B cell (primary cell): ENCODE measurements around the gene FERMT3. TPM values are rescaled to one million over a fixed set of nuclear protein-coding genes. Genes with fewer than 3 reads are reported as not detected.
A peak's percentile ranks its signal among the peaks of the same experiment; 100 is the strongest.

Experiments used
- ATAC-seq: fragments of 200-7000 bp; cut with Tn5 transposase; one replicate; pipeline ENCODE4 v1.10.0; 2021; ENCODE audit warnings: low read depth, mild to moderate bottlenecking, moderate number of reproducible peaks, moderate library complexity
- CTCF ChIA-PET: fragments of 350-600 bp; sonication (Branson Sonifier 250); formaldehyde crosslinking; loops from one replicate; lab custom pipeline; 2021; ENCODE audit warnings: antibody characterized with exemption, inconsistent platforms; lab: Charles Lee
- POLR2A ChIA-PET: fragments of 350-600 bp; sonication (Branson Sonifier 250); formaldehyde crosslinking; loops from one replicate; lab custom pipeline; 2021; ENCODE audit warnings: antibody characterized with exemption; lab: Charles Lee
- DNase-seq: peaks from one replicate; pipeline ENCODE4 v3.0.0; 2013
- H2AFZ ChIP-seq: 2 replicates; pipeline ENCODE4 v1.6.1; 2012; ENCODE audit warnings: mild to moderate bottlenecking, low read depth, low read length; ENCODE audit not compliant: insufficient read depth, poor library complexity, severe bottlenecking
- H3K27ac ChIP-seq, 2 donors: 1 replicate in 1 of 2; 2 replicates in 1 of 2; pipeline ENCODE4 v1.5.1; 2012 to 2013; ENCODE audit warnings: low read length in 2 of 2, mild to moderate bottlenecking in 2 of 2, moderate library complexity in 1 of 2
- H3K27me3 ChIP-seq, 4 experiments: fragments of 200-600 bp in 1 of 4; sonication (generic) in 1 of 4; replicated peaks in 1 of 4; 1 replicate in 2 of 4; 2 replicates in 2 of 4; pipeline versions ENCODE4 v1.6.1 to v1.7.0; 2013 to 2016; ENCODE audit warnings: low read length in 3 of 4, mild to moderate bottlenecking in 2 of 4, mixed read lengths in 1 of 4, moderate library complexity in 1 of 4; ENCODE audit not compliant: insufficient read depth in 4 of 4, control insufficient read depth in 3 of 4; ENCODE audit errors: control extremely low read depth in 1 of 4
- H3K36me3 ChIP-seq, 2 experiments: replicated peaks in 1 of 2; 1 replicate in 1 of 2; 2 replicates in 1 of 2; pipeline versions ENCODE4 v1.6.1 to v1.7.1; 2013; ENCODE audit warnings: low read length in 1 of 2; ENCODE audit not compliant: insufficient read depth in 2 of 2, control insufficient read depth in 1 of 2; ENCODE audit errors: control extremely low read depth in 1 of 2, extremely low read depth in 1 of 2
- H3K4me1 ChIP-seq, 2 donors: fragments of 200-600 bp in 1 of 2; sonication (generic) in 1 of 2; 1 replicate in 1 of 2; 2 replicates in 1 of 2; pipeline versions ENCODE4 v1.5.1 to v1.6.1; 2013 to 2017; ENCODE audit warnings: low read length in 2 of 2; ENCODE audit not compliant: control insufficient read depth in 2 of 2, insufficient read depth in 2 of 2
- H3K4me2 ChIP-seq: replicated peaks from 2 replicates; pipeline ENCODE3; 2012; ENCODE audit warnings: mild to moderate bottlenecking, low read depth, low read length; ENCODE audit not compliant: poor library complexity, severe bottlenecking
- H3K4me3 ChIP-seq, 5 experiments: fragments of 200-600 bp in 1 of 5; sonication (generic) in 1 of 5; 1 replicate in 3 of 5; 2 replicates in 2 of 5; pipeline versions ENCODE4 v1.5.1 to v1.7.0; 2011 to 2016; ENCODE audit warnings: low read length in 4 of 5, mild to moderate bottlenecking in 4 of 5, low read depth in 2 of 5, control low read depth in 1 of 5, moderate library complexity in 1 of 5; ENCODE audit not compliant: insufficient read depth in 1 of 5; ENCODE audit errors: control extremely low read depth in 1 of 5, extremely low read depth in 1 of 5
- H3K79me2 ChIP-seq: fragments of 200-600 bp; sonication (generic); one replicate; pipeline ENCODE4 v1.6.0; 2016; ENCODE audit warnings: low read length; ENCODE audit not compliant: control insufficient read depth, insufficient read depth
- H3K9ac ChIP-seq: fragments of 200-600 bp; sonication (generic); 2 replicates; pipeline ENCODE4 v1.6.1; 2017; ENCODE audit warnings: mild to moderate bottlenecking, low read length, moderate library complexity
- H3K9me3 ChIP-seq, 3 donors: one replicate each; pipeline versions ENCODE4 v1.6.1 to v1.7.1; 2013; ENCODE audit warnings: low read length in 2 of 3; ENCODE audit not compliant: control insufficient read depth in 2 of 3, insufficient read depth in 1 of 3; ENCODE audit errors: control extremely low read depth in 1 of 3
- H4K20me1 ChIP-seq: 2 replicates; pipeline ENCODE4 v1.6.0; 2012; ENCODE audit warnings: mild to moderate bottlenecking, low read length; ENCODE audit not compliant: insufficient read depth, control insufficient read depth, poor library complexity, severe bottlenecking
- H3K27ac Mint-ChIP-seq: one replicate; pipeline ENCODE4 v1.8.0; 2021; ENCODE audit warnings: mixed read lengths
- H3K27me3 Mint-ChIP-seq: one replicate; pipeline ENCODE4 v1.8.0; 2021; ENCODE audit warnings: mixed read lengths
- H3K4me1 Mint-ChIP-seq: one replicate; pipeline ENCODE4 v1.8.0; 2021; ENCODE audit warnings: mixed read lengths
- H3K4me3 Mint-ChIP-seq: one replicate; pipeline ENCODE4 v1.8.0; 2021; ENCODE audit warnings: mixed read lengths
- H3K9me3 Mint-ChIP-seq: one replicate; pipeline ENCODE4 v1.8.0; 2022; ENCODE audit warnings: mixed read lengths; ENCODE audit not compliant: insufficient read depth
- EZH2 ChIP-seq: IDR thresholded peaks from 2 replicates; pipeline ENCODE4 v1.6.1; 2012; ENCODE audit warnings: borderline replicate concordance, low read depth, mild to moderate bottlenecking, moderate library complexity, low read length; ENCODE audit not compliant: insufficient read depth, poor library complexity, severe bottlenecking
- WGBS: methylation state at CpG from one replicate; pipeline ENCODE4 v1.1.5; 2013; ENCODE audit warnings: missing lambda C conversion rate; ENCODE audit not compliant: insufficient coverage; 5-methylcytosine and 5-hydroxymethylcytosine counted together
- intact Hi-C: fragments of 100-400 bp; cut with micrococcal nuclease; formaldehyde crosslinking; loops from one replicate; pipeline ENCODE4 v1.10.0; 2022
- polyA plus RNA-seq: library from polyadenylated mRNA; depleted of rRNA; stranded (reverse); fragments of >200 nt; gene quantifications from 2 replicates; pipeline ENCODE4 v1.2.3, GENCODE V29; 2012
- total RNA-seq, 2 donors: library from RNA; stranded (reverse); fragments of 120-200 nt in 1 of 2; gene quantifications; 1 replicate in 1 of 2; 2 replicates in 1 of 2; pipeline versions ENCODE4 v1.2.3 to v1.2.4, GENCODE V29; 2013 to 2022
- TF ChIP-seq, protein P1 (sequence below): fragments of 200-600 bp; IDR thresholded peaks from one replicate; pipeline ENCODE4 v1.8.0; 2022; ENCODE audit warnings: antibody characterized with exemption, mild to moderate bottlenecking

The FERMT3 gene
- total and polyA plus RNA-seq, 2 donors (not counting 1 experiment from before 2014, with no cell fraction given): 96.2 to 170 TPM

DNA sequence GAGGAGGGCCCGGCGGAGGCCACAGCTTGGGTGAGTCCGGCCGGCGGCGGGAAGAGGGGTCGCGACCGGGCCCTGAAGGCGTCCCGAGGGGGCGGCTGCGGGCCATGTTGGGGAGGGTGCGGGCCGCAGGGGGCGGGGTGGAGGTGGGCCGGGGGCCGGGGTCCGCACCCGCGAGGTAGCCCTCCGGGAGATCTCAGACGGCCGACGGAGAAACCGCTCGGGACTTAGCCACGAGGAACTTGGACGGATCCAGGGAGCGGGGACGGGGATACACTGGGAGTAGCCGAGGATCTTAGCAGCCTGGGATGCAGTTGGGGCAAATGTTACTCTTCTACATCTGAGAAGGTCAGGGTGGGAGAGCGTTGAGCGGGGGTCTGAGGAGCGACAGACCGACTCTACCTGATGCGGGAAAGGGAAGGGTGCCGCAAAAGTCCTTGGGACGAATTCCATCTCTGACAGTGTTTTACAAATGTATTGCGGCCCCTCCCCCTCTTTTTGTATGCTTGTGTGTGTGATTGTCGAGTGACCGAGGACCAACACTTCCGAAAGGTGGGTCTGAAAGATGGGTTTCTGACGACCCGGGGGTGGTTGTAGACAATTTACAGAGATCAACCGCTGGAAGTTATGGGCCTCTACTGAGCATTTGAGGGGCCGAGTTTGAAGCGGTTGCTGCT lies 19.9 kb upstream of the FERMT3 start:
- H3K4me1 Mint-ChIP-seq: peaks cover 35% of the 10 kb centered on the region
- peak overlapping the region; percentile 82 for H3K4me2 ChIP-seq
- no peak overlapping the region for H3K4me3 ChIP-seq
- no peaks in the 10 kb centered on the region for H3K27me3 ChIP-seq
- no peaks in the 10 kb centered on the region for H3K9me3 ChIP-seq
- no peaks in the 10 kb centered on the region for H3K27me3 Mint-ChIP-seq
- ChIA-PET CTCF (interaction anchor here (0.6 to 6.1 kb wide), 8 partner anchors 9 to 263 kb away, joined by 3 to 53 read pairs (median 6); partner anchors contain the start of genes FERMT3, NUDT22 and PLCB3), POLR2A (interaction anchor here (1.1 to 1.9 kb wide), 7 partner anchors 19 to 1306 kb away, joined by 3 to 10 read pairs (median 5); partner anchors contain the start of genes FERMT3 and SLC3A2)
- peak overlapping the region in 1 of 2 donors; percentile 68 for H3K27ac ChIP-seq
- intact Hi-C loops: loop anchor here (1.0 to 2.0 kb wide), 2 partner anchors 54 to 60 kb away; partner anchors contain the start of genes FKBP2 and PPP1R14B
- 1% methylated on average over 48 of the region's 48 CpGs for WGBS
- no peak overlapping the region for H2AFZ ChIP-seq
- TF ChIP-seq, protein P1, sequence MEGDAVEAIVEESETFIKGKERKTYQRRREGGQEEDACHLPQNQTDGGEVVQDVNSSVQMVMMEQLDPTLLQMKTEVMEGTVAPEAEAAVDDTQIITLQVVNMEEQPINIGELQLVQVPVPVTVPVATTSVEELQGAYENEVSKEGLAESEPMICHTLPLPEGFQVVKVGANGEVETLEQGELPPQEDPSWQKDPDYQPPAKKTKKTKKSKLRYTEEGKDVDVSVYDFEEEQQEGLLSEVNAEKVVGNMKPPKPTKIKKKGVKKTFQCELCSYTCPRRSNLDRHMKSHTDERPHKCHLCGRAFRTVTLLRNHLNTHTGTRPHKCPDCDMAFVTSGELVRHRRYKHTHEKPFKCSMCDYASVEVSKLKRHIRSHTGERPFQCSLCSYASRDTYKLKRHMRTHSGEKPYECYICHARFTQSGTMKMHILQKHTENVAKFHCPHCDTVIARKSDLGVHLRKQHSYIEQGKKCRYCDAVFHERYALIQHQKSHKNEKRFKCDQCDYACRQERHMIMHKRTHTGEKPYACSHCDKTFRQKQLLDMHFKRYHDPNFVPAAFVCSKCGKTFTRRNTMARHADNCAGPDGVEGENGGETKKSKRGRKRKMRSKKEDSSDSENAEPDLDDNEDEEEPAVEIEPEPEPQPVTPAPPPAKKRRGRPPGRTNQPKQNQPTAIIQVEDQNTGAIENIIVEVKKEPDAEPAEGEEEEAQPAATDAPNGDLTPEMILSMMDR: no peak
- TF ChIP-seq EZH2: no peak
- DNase-seq (peak; percentile 44), ATAC-seq (no peak)
- no peak overlapping the region for H3K4me3 Mint-ChIP-seq
- peaks cover 16% of the 10 kb centered on the region for H3K79me2 ChIP-seq
- peaks cover 15% of the 10 kb centered on the region for H4K20me1 ChIP-seq
- no peaks in the 10 kb centered on the region for H3K9me3 Mint-ChIP-seq
- H3K27ac Mint-ChIP-seq: no peak overlapping the region
- H3K4me1 ChIP-seq: peaks cover 8 to 17% of the 10 kb centered on the region in 2 donors
- H3K9ac ChIP-seq: no peak overlapping the region
- H3K36me3 ChIP-seq: peaks cover 0 to 3% of the 10 kb centered on the region in 2 experiments

DNA sequence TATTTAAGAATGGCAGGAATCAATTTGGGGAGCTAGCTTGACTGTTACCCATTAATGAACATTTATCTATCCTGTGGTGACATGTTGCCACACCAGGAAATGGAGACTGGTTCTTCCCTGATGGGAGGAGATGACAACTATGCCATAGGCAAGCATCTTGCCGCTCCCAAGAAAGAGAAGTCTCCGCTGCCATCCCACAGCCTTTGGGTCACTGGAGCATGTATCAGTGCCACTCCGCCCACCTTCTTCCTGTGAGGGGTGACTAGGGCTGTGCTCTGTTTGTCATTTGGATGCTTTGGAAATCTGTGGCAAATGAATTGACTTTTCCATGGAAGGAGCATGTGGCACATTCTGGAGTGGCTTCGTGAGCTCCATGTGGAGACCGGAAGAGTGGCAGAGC lies 14.1 kb upstream of the FERMT3 start:
- ChIA-PET POLR2A (no interaction called here), CTCF (interaction anchor here (1.2 to 2.3 kb wide), 2 partner anchors 10 to 12 kb away, joined by 3 to 11 read pairs; no protein-coding TSS in a partner anchor)
- no peak overlapping the region for H3K9ac ChIP-seq
- H3K27me3 Mint-ChIP-seq: no peaks in the 10 kb centered on the region
- H3K36me3 ChIP-seq: peaks cover 13 to 55% of the 10 kb centered on the region in 2 experiments
- no peak overlapping the region for H3K4me3 Mint-ChIP-seq
- 95% methylated on average over 2 of the region's 5 CpGs for WGBS
- ATAC-seq (no peak), DNase-seq (no peak)
- peaks cover 19% of the 10 kb centered on the region for H3K4me1 Mint-ChIP-seq
- no peak overlapping the region for H3K4me3 ChIP-seq
- TF ChIP-seq, protein P1: no peak
- TF ChIP-seq EZH2: no peak
- no peaks in the 10 kb centered on the region for H3K27me3 ChIP-seq
- H4K20me1 ChIP-seq: peaks cover 51% of the 10 kb centered on the region
- no peak overlapping the region for H3K4me2 ChIP-seq
- H3K27ac Mint-ChIP-seq: no peak overlapping the region
- intact Hi-C loops: no loop called here
- no peaks in the 10 kb centered on the region for H3K9me3 Mint-ChIP-seq
- H3K79me2 ChIP-seq: peaks cover 8% of the 10 kb centered on the region
- H3K4me1 ChIP-seq: peaks cover 4 to 6% of the 10 kb centered on the region in 2 donors
- H3K9me3 ChIP-seq: no peaks in the 10 kb centered on the region
- H3K27ac ChIP-seq: no peak overlapping the region
- no peak overlapping the region for H2AFZ ChIP-seq
